Inflammatory macrophage treated with lipopolysaccharide for 1 hour (primary cell): ENCODE results near the gene PCSK6.
"Not testable (repeated sequence)": the region's sequence is repeated elsewhere in the genome, so short reads cannot be mapped to it uniquely, and the experiment has no call there.

Experiments used
- DNase-seq, 2 donors: peaks; one replicate each; pipeline ENCODE4 v3.0.0-alpha.2; 2020 to 2022

Gene PCSK6

GRCh38 chr15:101303408-101303807 lies 186.1 kb downstream of the PCSK6 start:
- no peak for DNase-seq

GRCh38 chr15:101296418-101297405 lies 192.8 kb downstream of the PCSK6 start:
- no peak for DNase-seq

DNA sequence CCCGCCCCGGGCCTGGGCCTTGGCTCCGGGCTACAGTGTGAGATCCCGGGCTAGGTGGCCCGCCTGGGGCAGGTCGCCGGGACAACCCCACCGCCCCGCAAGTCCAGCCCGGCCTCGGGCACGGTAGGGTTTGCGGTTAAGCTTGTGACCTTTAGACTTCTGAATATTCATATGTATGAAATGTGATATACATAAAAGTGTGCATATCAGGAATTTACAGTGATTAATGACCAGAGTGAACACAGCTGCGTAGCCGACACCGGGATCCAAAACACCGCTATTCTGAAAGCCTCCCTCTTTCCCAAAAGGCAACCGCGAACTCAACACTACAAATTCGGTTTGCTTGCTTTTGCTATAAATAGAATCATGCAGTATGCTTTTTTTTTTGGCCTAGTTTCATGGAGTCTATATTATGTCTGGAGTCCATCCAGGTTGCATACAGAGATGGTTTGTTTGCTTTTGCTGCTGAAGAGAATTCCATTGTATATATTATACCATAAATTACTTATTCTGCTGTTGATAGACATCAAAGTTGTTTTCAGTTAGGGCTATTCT lies 193.8 kb downstream of the PCSK6 start:
- no peak for DNase-seq

DNA sequence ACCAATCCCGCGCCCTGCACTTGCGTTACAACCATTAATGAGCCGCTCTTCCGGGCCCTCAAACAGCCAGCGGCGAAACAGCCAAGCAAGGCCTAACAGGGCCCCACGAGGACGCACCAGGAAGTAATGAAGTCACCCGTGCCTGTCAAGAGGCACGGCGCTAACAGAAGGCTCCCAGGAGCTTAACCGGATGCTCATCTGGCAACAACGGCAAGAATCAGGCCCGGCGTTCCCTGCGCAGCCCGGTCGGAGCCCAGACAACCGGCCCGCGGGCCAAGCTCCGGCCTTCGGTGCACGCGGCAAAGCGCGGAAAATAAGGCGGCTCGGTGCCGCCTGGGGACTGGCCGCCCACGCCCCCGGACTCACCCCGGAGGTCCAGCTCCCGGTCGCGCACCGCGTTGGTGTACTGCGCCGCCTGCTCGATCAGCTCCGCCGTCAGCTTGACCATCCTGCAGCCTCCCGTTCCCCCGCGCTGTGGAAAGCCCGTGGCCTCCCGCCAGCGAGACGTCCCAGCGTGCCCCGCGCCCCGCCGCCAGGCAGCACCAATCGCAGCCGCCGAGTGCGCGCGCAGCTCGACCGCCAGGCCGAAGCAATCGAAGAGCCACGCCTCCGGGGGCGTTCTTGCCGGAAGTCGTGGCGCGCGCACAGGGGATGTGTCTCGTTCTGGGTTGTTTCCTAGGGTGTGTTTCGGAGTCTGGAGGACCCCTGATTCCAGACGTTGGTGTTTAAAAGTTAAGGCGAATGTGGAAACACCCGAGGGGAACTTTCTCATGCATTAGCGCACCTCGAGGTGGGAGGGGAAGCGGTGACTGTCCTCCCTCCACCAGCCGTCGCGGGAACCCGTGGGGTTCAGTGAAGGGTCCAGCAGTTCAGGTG lies 194.5 kb downstream of the PCSK6 start, which contains the start of gene SNRPA1:
Gene SNRPA1 (minus strand): TSS at position 518 of the 876 bp plus-strand sequence. CDS start 70 bp downstream, at position 448.
- DNase-seq, result peak; percentile 95 to 97

GRCh38 chr15:101293122-101293521 lies 196.4 kb downstream of the PCSK6 start:
- no peak for DNase-seq

DNA sequence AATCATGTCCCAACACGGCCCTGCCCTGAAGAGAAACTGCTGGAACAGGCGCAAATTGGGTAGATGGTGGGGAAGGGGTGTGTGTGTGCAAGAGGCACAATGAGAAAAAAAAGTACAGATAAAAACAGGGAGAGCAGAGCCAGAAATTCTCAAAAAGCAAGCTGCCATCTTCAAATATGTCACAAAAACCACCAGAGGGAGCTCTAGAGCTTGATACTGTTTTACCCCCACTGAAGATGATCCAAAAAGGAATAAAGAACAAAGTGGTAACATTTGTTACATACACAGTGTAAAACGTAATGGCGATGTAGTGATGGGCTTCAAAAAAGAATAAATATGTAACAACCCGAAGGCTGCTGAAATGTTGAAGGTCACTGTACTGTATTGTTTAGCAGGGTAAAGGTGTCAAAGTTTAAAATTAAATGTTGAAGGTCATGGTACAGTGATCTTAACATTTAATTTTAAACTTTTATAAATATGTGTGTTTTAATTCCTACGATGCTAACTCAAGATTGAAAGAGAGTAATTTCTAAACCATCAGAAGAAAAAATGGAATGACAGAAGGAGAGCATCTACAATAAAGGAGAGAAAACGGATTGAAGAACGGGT lies 200.5 kb downstream of the PCSK6 start:
- peak; percentile 60 to 87 for DNase-seq

GRCh38 chr15:101287342-101287741 lies 202.2 kb downstream of the PCSK6 start:
- DNase-seq, result not testable (repeated sequence)

- DNase-seq, result peak; percentile 8 to 20
These were observed 202.9 kb downstream of the PCSK6 start for GRCh38 chr15:101286471-101287114.

DNA sequence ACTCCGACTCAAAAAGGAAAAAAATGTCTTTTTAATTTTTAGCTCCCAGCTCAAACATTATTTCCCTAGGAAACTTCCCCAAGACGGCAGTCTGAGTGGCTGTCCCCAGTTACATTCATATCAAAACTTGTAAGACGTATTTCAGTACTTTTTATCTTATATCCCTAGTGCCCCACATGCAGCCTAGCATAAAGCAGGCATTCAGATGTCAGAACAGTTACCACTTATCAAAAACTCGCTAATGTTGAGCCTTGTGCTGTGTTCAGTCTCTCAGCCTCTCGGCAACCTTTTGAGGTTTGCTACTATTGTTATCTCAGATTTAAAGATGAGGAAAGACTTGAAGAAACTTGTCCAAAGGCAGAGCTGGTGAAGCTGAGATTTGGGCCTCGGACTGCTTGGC lies 205.6 kb downstream of the PCSK6 start:
- DNase-seq, result no peak

DNA sequence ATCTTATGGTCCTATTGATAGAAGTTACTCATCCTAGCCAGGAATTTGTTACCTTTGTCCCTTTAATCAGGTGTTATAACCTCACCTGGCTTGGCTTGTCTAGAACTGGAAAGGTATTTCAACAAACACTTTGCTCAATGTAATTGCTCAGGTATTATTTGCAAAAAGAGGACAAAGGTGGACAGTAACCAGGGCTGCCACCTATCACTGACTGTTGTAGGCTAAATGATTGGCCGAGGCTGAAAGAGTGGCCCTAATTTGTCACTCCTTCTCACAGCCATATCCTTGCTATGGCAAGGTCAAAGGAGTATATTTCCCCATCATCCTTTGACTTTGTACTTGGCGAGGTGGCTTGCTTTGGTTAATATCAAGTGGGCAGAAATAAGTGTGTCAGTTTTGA lies 209.5 kb downstream of the PCSK6 start:
- no peak for DNase-seq

DNA sequence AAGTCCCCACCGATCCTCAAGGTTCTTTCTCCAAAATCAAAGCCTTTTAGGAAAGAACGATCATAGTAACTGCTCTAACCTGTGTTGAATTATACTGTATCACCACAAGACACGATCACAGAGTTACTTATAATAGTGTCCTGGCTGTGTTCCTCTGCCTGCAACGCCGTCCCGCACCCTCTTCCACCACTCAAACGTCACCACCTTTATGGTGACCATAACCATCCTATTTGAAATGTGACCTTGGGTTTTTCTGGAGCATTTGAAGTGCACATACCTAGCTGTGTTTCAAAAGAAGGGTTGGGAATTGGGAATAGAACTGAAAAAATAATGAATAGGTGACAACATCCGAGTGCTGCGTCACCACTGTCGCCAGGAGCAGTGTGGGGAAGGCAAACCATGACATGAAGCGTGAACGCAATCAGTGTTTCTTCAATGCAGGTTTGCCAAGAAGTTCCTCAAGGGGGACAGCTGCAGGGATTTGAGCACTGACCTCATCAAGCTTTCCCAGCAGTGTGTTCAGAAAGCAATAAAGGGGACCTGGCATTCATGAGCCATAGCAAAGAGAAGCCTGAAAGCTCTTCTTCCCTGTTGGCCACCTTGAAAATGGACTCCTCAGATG lies 211.5 kb downstream of the PCSK6 start:
- DNase-seq, result no peak

DNA sequence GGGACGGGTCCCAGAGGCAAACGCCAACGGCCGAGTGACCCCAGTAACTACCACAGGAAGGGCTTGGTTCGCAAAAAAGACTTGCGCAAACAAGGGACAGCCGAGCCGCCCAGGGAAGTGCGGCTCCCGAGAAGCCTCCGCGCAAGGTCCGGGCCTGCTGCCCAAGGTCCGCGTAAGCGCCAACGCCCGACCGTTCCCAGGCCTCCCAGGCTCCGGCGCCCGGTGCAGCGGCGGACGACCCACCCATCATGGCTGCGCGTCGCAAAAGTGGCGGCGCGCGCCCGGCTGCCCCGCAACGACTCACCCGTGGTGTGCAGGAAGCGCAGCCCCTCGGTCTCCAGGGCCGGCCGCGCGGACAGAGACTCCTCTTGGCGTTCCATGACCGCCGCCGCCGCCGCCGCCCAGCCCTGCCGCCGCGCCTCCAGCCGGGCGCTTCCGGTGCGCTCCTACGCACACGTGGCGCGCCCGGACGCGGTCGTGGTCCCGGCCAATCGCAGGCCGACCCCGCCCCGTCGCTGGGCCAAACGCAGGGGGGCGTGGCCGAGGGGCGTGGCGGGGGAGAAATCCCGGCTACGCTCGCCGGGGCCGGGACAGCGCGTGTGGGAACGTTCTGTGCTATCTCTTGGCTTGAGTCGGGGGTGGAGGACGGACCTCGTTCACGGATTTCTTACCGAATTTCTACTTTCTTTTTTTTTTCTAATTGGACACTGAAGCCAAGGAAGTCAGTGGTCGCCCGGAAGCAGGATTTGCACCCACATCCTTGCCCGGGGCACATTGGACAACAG lies 212.3 kb downstream of the PCSK6 start, which contains the start of gene SELENOS:
Gene SELENOS (minus strand): TSS at position 448 of the 785 bp plus-strand sequence. CDS start 68 bp downstream, at position 380.
- DNase-seq, result peak; percentile 87 to 95

DNA sequence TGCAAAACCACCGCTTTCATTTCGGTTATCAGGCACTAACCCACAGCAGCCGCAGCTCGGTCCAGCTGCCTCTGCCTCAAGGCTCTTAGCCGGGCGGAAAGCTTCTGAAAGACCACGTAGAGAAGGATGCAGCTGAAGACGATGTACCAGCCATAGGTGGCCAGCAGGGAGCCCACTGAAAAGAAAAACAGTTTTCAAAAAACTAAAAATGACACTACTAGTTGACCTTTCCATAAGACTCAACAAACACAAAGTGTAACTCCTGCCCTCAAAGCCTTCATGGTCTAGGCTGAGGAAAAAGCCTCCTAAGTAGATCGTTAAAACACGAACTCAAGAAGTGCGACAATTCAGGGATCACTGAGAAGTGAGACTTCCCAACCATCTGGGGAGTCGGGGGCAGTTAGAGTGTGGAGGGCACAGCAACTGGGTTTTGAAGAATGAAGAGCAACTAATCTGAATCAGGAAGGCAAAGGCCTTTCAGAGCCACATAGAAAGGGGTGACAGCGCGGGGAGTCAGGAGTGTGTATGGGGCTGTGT lies 212.9 kb downstream of the PCSK6 start:
- peak in 1 of 2 donors; percentile 35 for DNase-seq

DNA sequence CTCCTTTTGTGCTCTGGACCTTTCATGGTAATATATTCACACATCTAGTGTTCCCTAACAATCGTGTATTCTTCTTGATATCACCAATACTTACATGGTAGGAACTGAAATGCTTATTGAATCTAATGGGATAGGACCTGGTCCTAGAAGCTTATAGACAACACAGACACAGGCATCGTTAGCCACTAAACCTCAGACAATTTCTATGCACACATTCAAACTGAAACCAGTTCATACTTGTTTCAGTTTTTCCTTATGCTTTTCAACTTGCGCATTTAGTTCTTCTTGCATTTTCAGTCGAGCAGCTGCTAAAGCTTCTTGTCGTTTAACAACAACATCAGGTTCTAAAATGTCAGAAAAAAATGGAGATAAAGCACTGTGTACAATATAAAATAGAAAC lies 214.5 kb downstream of the PCSK6 start:
- no peak for DNase-seq

DNA sequence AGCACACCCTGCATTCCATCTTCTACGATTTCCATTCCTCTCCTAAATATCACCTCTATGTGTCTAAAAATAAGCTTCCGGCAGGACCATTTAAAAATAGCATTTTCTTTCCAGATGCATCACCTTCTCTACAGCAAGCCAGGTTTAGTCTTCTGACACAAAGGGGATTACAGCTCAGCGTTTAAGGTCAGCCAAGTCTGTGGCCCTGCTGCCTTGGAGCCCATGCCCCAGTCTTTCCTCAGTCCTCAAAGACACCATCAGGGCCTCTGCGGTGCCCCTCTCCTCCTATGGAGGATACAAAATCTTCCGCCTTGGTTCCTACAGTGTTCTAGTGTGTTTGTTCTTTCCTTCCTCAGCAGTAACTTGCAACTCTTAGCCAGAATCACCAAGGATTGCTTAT lies 216.0 kb downstream of the PCSK6 start:
- no peak for DNase-seq

- DNase-seq, result no peak
These were observed 216.9 kb downstream of the PCSK6 start for GRCh38 chr15:101272584-101272983.

DNA sequence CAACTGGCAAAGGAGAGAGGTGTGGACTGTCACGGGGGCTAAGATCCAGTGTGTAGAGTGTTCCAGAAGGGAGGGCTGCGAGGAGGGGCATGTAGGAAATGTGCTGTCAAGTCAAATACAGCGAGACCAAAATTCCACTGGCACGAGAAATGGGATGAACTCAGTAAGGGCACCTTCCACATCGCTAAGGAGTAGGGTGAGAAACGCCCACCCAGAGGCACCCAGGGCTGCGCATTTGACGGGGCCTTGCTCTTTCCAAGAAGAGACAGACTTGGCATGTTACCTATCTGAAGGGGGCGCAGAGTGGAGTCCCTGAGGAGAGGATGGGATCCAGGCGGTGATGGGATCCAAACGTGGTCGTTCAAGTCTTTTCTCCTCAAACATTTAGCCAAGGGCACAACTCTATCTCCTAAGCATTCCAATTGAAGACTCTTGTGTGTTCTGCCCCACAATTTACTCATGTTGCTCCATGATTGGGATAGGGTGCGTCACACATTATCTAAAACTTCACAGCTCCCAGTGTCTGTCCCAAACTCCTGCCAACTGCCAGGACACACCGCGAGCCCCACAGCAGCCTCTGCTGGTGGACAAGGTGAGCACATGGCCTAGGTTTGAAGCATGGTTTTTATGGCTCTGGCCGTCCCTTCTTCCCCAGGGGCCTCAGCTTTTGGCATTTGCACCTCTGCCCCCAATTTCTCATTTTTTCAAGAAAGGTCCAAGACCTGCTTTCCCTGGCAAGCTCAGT lies 219.9 kb downstream of the PCSK6 start:
- DNase-seq, result no peak

- no peak for DNase-seq
These were observed 222.0 kb downstream of the PCSK6 start for GRCh38 chr15:101267320-101268104.

GRCh38 chr15:101266787-101267186 lies 222.7 kb downstream of the PCSK6 start:
- DNase-seq, result no peak
